Stimulated activated CD8-positive, alpha-beta memory T cell treated with anti-CD3 and anti-CD28 coated beads, Interleukin-15, amount 100 ng/mL, for 1 hour (primary cell): ENCODE results near the gene MYH6.
"Not testable (repeated sequence)": the region's sequence is repeated elsewhere in the genome, so short reads cannot be mapped to it uniquely, and the experiment has no call there.

Experiments
- DNase-seq: peaks from one replicate; pipeline ENCODE4 v3.0.0-alpha.2; 2020; ENCODE audit warnings: low read depth

MYH6 gene

DNA sequence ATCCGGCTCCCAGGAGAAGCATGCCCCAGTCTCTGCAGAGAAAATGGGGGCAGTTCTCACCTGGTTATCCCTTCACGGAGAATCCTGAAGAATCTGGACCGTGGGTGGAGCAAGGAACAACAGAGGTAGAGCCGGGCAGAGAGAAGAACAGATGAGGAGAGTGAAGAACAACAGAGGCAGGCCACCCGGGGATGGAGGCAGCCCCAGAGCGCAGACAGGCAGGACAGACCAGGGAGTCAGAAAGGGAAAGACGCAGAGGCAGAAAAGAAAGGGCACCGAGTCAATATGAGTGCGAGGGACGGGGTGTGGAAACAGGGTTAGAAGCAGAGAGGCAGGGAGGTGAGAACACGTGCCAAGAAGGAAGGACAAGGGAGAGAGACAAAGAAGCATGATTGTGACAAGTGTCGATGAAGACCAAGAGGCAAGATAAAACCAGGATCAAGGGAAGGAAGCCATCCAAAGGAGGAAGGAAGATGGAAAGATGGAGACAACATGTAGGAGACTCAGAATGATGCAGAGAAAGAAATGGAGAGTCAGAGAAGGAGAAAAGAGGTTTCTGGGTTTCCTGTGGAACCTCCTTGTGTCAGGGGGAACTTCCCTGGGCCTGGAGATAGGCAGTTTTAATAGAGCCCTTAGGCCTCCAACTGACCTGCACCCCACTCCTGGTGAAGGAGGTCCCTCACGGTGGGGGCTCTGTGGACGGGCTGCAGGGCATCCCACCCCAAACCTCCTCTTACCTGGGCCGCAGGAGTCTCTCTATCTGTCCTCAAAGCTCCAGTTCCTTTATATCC is at the start of gene MYH6:
TSS of gene MYH6 (minus strand) at position 758 of the 791 bp plus-strand sequence. CDS start 1,050 bp downstream, outside the sequence.
- DNase-seq, result no peak

DNA sequence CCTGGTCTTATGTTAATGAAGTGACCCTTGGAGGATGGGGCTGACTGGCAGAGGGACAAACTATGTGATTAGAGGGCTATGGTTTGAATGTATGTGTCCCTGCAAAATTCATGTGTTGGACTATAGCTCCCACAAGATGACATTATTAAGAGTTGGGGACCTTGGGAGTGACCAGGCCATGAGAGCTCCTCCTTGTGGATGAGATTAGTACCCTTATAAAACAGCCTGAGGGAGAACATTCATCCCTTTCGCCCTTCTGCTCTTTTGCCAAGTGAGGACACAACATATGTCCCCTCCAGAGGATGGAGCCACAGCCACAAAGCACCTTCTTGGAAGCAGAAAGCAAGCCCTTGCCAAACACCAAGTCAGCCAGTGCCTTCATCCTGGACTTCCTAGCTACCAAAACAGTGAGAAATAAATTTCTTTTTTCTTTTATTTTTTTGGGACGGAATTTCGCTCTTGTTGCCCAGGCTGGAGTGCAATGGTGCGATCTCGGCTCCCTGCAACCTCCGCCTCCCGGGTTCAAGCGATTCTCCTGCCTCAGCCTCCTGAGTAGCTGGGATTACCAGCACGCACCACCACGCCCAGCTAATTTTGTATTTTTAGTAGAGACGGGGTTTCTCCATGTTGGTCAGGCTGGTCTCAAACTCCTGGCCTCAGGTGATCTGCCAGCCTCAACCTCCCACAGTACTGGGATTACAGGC is 49.0 kb upstream of the MYH6 start:
- not testable (repeated sequence) for DNase-seq

DNA sequence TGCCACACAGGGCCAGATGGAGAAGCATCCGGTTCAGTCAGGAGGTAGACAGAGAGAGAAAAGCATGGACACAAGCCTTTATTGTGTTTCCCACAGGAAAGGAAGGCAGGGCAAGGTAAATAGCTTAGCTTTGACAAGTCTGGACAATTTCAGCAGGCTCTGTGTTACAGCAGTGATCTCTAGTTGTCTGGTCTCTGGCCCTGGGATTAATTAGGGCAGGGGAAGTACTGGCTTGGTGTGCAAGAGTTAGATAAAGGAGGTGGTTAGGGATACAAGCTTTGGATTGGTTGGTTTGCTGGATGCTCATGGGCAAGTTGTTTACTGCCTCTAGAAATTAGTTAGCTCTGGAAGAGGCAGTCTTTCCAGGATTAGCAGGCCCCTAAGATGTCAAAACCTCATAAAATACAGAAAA is 46.4 kb upstream of the MYH6 start:
- no peak for DNase-seq

DNA sequence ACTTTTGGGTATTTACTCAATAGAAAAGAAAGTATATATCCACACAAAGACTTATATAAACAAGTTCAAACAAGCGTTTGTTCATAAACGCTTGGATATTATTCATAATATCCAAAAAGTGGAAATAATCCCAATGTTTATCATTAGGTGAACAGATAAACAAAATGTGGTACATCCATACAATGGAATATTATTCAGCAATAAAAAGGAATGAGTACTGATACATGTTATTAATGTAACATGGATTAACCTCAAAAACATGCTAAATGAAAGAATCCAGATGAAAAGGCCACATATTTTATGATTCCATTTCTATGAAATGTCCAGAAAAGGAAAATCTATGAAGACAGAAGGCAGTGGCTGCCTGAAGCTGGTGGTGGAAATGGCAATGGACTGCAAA is 44.2 kb upstream of the MYH6 start:
- DNase-seq, result no peak

DNA sequence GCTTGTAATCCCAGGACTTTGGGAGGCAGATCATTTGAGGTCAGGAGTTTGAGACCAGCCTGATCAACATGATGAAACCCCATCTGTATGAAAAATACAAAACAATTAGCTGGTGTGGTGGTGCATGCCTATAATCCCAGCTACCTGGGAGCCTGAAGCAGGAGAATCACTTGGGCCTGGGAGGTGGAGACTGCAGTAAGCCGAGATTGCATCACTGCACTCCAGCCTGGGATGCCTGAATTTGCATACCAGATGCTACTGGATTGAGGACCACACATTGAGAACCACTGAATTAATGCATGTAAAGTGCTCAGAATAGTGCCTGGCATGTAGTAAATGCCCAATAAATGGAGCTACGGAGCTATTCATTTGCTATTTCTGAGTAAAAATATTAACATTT is 42.3 kb upstream of the MYH6 start:
- no peak for DNase-seq

DNA sequence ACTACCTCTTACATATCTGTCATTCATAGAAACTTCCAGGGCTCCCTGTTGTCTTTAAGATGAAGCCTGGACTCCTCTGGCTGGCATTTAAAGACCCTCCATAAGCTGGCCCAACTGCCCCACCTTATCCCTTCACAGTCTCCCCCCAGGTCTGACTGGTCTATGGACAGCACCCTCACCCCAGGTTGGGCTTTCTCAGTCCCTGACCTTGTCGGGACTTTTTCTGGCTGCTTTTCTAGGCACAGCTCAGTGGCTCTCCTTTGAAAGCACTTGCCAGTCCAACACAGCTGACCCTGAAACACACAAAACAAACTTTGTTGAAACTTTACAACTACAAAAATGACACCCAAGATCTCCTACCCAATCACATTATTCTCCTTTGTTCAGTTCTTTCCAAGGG is 41.2 kb upstream of the MYH6 start:
- no peak for DNase-seq

DNA sequence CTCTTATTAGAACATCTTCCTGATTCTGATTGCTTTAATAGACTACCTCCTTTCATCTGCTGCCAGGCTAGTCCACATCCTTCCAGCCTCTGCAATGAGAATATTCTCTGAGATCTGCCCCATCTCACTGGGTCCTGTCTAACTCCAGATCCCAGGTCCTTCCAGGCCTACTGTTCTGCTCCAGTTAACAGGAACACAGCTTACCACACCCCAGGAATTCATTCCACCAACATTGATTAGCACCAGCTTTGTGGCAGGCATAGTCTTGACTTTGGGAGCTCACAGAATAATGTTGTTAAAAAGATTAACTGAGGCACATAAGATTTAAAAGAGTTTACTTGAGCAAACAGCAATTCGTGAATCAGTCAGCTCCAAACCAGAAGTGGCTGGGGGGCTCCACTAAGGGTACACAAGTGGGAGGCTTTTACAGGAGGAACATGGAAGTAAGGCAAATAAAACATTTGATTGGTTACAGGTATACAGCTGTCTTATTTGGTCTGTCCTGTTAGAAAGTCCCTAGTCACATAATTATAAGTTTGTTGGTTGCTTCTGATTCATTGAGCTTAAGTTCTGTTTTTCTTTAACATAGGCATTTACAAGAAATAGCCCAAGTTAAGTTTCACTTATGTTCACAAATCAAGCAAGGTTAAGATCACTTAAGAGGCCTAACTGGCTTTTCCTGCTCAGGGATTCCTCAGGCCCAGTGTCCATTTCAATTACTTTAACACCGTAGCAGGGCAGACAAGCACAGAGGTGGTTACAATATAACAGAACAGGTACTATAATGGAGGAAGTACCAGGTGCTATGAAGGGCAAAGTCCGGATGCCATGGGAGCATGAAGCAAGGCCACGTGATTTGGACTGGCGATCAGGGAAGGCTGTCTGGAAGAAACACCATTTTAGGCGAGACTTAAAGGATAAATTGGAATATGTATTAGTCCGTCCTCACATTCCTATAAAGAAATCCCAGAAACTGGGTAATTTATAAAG is 39.6 kb upstream of the MYH6 start:
- DNase-seq, result no peak

DNA sequence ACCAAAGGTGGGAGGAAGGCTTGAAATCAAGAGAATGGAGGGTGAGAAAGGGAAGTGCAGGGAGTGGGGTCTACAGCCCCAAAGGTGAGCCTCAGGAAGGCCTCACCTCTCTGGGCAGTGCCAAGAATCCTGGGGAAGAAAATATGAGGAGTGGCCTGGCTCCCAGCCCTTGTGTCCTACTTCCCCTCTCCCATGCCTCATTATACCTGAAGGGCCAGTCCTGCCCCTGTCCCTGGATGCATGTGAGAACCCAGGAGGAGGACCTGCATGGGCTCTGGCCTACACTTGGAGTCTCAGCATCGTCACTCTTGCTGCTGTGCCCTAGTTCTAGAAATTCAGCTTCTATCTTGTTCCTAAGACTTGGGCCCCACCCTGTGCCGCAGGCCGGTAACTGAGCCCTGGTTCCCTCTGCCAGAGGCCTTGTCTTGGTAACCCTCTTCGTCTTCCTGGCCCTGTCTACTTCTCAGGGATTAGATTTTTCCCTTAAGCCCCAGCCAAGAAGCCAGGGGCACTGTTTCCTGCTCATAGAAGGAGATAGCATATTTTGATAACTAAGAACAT is 38.3 kb upstream of the MYH6 start:
- no peak for DNase-seq

DNA sequence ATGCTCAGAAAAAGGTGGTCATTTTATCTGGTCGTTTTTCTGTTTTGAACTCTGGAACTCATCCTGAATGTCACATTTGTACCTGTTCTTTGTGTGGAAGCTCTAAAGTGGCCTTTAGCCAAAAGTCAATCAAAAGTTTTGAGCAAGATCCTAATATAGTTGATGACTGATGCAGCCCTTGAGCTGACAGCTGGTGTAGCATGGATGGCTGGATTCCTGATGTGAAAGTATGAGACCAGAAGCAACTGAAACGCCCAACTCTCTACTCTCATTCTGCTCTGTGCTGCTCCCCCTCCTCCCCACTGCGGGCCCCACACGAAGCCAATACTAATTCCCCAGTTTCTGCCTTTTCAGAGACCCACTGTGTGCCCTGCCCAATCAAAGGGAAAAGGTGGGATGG is 37.7 kb upstream of the MYH6 start:
- no peak for DNase-seq

DNA sequence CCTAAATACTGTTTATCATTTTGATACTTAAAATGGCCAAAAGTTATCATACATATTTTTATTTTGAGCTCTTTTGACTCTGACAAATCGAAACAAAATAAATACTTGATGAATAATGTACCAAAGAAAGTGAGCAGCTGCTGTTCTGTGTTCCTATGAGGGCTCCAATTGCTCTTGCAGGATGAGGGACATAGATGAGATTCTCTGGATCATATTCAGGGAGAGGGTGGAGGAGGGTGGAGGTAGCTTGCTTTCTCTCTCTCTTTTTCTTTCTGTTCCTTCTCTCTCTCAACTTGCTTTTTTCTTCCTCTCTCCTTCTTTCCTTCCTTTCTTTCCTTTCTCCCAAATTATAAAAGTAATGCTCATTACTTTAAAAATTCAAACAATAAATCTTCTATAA is 36.2 kb upstream of the MYH6 start:
- DNase-seq, result no peak

DNA sequence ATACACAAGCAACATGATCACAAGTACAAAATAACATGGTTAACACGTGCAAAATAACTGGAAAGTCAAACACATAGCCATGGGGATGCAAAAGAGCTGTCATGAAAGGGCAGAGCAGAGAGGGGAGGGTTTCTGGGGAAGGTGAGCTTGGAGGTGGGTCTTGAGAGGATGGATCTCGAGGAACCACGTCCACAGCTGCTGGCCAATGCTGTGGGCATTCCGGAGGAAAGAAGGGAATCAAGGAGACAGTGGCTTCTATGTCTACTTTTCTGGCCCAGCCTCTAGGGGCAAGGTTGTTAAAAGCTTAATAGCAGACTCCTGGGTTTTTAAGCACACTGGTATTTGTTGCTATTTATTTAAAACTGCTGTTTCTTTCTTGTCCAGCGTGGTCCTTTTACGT is 35.8 kb upstream of the MYH6 start:
- no peak for DNase-seq

DNA sequence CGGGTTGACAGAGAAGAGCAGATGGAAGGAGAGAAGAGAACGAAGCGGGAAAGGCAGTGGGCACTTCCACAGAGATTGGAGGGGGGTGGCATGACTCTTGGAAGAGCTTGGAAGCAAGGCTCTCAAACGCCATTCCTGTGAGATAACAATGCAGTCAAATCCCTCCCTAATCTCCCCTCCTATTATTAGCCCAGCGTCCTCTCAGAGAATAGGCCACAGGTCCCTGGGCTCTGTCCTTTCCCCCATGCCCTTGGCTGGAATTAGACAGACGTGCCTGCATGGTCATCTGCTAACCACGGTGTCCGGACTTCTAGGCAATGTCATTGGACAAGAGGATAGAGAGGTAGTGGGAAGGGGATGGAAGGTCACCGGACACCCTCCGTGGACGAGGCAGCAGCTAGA is 35.3 kb upstream of the MYH6 start:
- no peak for DNase-seq

DNA sequence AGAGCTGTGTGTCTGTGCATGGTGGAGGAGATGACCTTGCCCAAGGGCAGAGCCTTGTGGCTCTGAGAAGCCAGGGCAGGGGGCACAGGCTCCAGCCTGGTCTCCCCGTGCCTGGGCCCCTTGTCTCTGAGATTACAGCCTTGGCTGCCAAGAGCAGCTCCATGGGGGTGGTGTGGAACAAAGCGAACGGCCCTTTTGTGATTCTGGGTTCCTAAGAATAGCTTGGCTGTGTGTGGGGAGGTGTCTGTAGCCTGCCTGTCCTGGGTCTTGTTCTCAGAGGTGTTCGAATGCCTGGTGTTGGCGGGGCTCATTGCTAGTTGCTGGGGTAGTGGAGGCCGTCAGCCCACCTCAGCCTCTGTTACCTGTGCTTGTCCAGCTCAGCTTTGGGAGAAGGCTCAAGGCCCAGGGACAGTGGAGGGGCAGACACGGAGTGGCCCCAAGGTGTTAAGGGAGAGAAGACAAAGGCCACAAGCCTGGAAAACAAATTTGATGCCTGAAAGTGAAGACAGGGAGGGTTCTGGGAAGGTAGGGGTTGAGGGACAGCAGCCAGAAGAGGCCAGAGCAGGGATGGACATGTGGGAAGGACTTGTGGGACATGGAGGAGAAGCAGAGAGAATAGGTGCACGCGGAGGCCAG is 34.8 kb upstream of the MYH6 start:
- DNase-seq, result no peak

DNA sequence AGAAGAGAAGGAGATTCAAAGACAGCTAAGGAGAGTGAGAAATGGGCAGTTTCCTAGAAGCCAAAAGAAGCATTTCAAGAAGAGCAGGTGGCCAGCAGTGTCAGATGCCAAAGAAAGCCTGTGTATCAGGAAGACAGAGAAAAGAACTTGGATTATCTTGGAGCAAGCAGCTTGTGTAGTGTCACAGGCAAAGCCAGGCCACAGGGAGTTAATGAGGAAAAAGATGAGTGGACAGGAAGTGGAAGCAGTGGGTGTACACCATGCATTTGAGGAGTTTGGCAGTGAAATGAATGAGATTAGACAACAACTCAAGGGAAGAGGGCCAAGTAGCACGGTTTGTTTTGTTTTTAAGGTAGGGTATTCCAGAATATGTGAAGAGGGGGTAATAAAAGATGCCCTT is 33.0 kb upstream of the MYH6 start:
- DNase-seq, result no peak

DNA sequence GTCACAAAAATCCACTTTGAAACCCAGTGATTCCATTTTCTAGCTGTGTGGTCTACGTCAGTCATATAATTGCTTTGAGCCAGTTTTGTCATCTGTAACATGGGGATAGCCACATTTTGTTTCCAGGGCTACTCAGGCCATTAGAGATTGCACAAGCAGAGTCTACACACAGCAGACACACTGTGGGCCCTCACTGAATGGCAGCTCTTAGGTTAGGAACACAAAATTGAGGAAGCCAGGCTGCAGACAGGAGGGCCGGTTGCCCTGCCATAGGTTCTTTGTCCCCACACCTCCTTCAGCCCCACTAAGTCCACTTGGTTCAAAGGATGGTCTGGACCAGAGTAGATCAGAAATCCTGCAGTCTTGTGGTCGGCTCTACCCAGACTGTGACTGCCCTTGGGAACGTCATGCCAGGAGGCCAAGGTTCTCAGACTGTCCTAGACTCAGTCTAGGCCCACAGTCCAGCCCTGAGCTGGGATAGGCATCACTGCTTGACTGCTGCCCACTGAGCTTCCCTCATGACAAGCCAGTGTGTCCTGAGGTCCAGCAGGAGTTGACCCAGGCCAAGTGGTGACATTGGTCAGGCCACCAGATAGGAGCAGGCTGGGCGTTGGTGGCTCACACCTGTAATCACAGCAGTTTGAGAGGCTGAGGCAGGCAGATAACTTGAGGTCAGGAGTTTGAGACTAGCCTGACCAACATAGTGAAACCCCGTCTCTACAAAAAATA is 31.2 kb upstream of the MYH6 start:
- DNase-seq, result no peak

DNA sequence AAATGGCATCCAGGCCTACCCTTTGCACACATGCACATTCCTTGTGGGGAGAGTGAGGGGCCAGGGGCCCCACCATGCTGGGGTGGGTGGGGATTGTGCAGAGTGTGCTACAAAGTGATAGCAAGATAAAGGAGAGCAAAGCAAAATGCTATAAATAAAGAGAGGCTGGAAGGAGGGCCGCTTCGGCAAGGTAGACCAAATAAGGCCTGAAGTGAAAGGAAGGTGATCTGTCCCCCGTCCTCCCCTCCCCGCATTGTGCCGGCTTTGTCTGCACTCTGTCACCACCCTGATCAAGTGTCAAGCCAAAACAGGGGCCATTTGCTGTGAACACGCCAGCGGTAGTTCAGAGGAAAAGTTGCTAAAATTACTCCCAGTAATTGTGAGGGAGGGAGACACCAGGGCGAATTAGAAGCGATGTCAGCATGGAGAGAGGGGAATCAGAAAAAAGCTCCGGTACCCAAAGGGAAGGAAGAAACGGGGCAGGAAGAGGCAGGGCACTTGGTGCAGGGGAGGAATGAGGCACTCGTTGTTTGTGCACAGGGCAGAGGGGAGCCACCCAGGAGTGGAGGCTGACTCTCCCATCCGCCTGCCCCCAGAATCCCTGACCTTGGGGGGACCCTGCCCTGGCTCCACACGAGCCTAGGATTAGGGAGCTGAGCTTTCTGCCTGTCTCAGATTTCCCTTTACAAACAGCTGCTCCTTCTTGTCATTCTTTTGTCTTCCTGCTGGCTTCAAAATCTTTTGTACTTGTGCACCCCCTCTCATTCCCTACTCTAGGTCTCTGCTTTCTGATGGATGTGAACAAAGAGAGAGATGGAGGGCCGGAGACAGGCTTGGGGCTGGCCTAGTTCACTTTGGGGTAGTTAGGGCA is 30.3 kb upstream of the MYH6 start:
- DNase-seq, result no peak

DNA sequence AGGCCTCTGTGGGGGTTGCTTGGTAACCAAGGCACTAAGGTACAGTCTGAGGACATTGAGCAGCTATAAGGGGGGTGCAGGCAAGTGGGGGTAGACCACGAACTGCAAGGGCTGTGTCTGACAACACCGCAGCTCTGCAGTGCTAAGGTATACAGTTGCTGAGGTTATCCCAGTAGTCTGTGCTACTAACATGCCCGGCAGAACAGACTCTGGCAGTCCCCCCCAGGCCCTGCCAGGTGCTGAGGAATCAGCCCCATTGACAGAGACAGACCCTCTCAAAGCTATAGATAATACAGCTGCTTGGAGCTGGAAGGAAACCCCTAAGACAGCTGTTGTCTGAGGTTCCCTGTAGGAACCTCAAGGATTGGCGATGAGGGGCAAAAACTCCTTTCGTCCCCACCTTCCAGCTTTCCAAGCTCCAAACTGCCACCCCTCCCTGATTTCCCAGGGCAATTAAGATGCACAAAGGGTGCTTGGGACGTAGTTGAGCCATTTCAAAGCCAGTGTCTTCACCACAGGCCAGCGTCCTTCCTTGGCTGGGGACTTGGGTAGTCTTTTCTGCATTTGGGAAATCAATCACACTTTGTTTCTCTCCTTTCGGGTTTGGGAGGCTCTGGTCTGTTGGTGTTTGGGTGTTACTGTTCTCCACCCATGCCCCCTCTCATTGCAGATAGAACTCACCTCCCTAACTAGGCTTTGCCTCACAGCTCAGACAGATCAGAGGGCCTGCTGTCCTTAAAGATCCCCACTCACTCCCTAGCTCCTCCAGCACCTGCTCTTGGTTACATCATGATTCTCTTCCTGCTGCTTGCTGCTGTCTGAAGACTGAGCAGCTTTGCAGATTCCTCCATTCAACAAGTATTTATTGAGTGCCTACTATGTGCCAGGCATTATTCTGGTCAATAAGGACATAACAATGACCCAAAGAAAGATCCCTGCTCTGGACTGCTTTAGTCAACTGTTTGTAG is 29.3 kb upstream of the MYH6 start:
- DNase-seq, result no peak

DNA sequence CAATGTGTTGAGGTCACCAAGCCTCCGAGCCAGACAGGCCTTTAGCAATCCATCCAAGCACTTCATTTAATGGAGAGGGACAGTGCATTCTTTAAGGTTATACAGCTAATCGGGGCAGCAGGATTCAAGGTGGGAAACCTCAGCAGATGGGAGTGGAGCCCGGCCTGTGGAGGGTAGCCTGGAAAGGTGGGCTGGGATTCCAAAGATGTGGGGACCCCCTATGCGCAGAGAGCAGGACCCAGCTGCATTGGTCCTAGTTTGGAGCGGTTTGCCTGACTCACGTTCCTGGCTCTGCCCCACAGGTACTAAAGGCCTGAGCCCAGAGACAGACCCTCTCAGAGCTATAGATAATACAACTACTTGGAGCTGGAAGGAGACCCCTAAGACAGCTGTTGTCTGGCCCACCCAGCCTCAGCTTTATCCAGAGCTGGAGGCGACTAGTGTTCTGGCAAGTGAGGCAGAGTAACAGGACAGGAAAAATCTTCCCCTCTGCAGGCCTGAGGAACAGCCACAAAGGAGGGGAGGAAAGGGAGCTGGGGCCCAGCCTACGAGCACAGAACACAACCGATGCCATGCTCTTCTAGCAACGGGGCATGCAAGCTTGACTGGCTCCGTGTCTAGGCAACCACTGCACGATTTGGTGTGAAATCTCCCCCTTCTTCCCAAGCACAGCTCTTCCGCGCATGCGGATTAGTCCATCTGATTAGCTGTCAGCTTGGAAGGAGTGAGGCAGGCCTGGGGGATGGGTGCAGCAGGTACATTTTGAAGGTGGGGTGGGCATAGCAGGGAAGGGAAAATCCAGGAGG is 28.5 kb upstream of the MYH6 start:
- DNase-seq, result no peak
